HG03108 (cell line): ENCODE measurements around the gene SLC50A1.
"Not testable (repeated sequence)": the region's sequence is repeated elsewhere in the genome, so short reads cannot be mapped to it uniquely, and the experiment has no call there.

ENCODE experiments used
- ATAC-seq: cut with Tn5 transposase; IDR thresholded peaks from one replicate; pipeline ENCODE4 v1.9.1; 2021; ENCODE audit warnings: moderate library complexity; ENCODE audit not compliant: unreplicated experiment

The SLC50A1 gene

GRCh38 chr1:155134322-155134721, 1.3 kb upstream of the SLC50A1 start:
- no peak for ATAC-seq

DNA sequence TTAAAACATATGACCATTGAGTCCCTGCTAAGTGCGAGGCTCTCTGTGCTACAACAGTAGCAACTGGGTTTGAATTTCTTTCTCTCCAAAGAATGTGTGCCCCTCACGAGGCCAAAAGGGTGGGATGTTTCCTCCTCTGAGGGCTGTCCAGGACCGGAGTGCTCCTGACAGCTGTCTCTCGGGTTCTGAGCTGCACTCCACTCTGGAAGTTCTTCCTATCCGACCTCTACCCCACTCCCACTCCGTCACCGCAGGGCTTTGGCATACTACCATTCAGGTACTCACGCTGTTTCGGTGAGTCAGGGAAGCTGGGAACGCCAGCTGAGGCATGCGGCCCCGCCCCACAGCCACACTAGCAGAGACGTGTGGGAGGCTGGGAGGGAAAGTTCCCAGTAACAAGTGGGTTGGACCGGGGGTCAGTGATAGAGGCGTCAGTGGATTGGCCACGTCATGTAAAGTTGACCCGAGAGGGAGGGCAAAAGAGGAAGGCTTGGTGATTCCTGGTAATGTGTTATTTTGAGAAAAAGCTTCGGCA, 705 bp upstream of the SLC50A1 start:
- no peak for ATAC-seq

GRCh38 chr1:155136748-155137147, 1.1 kb downstream of the SLC50A1 start:
- ATAC-seq: no peak

- no peak for ATAC-seq
Measured at GRCh38 chr1:155137154-155137949, 1.7 kb downstream of the SLC50A1 start.

DNA sequence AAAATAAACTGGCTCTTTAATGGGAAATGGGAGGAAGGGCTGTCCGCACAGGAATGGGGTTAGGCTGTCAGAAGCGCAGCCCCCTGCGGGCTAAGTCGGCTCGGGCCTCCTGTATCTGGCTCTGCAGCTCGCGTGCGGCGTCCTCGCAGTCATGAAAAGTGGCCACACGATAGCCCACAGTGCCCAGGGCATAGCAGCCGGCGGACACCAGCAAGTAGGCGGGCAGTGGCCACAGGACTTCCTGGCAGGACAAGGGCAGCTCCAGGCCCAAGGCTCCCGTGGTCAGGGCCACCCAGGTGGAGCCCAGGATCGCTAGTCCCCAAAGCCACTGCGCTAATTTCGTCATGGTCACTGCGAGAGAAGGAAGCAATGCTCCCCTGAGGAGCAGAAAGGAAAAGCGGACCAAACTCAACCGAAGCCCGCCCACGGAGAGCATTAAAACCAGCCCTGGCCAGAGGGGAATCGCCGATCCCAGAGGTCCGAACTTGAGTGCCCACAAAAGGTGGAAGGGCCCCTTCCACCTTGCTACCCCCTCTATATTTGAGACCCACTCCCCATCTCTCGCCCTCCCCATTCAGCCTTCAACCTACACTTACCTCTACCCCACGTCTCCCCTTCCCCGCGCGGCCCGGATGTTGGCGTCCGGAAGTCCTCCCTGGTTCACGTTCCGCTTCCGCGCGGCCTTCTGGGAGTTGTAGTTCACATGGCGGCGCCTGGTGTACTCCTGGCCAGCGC, 4.4 kb downstream of the SLC50A1 start, which contains the start of gene DPM3:
Gene DPM3, minus strand, starts transcription at position 637 of the 735 bp plus-strand sequence. Its CDS starts 291 bp downstream, at position 346.
- peak; percentile 57 for ATAC-seq

DNA sequence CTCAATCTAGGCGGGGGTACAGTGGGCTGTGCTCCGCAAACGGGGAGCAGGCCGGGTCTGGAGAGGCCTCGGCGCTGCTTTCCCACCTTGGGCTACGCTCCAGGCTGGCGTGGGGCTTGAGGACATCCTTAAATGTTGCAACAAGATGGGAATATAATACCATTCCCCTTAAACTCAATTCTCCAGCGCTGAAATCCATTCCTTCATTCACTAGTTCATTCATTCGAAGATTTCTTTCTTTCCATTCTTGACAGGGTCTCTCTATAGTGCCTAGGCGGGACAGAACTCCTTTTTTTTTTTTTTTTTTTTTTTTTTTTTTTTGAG, 4.9 kb downstream of the SLC50A1 start:
- ATAC-seq: no peak

GRCh38 chr1:155141749-155142148, 6.1 kb downstream of the SLC50A1 start:
- no peak for ATAC-seq

DNA sequence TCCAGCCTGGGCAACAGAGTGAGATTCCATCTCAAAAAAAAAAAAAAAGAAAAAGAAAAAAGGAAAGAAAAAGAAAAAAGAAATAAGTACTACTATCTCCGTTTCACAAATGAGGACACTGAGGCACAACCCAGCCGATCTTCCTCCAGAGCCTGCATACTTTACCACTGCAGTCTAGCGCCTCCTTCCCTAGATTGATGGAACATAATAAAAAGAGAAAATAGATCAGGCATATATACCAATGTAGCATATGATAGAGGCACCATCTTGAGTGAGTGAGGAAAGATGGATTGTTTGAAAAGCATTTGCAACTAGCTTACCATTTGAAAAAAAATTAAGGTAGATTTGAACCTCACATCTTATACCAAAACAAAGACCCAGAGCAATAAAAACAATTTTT, 9.8 kb downstream of the SLC50A1 start:
- no peak for ATAC-seq

DNA sequence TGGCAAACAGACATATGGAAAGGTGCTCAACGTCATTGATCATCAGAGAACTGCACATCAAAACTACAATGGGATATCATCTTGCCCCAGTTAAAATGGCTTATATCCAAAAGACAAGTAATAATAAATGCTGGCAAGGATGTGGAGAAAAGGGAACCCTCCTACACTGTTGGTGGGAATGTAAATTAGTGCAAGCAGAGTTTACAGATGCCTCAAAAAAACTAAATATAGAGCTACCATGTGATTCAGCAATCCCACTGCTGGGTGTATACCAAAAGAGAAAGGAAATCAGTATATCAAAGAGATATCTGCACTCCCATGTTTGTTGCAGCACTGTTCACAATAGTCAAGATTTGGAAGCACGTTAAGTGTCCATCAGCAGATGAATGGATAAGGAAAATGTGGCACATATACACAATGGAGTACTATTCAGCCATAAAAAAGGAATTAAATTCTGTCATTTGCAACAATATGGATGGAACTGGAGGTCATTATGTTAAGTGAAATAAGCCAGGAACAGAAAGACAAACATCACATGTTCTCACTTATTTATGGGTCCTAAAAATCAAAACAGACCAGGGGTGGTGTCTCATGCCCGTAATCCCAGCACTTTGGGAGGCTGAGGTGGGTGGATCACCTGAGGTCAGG, 20.5 kb downstream of the SLC50A1 start:
- not testable (repeated sequence) for ATAC-seq

DNA sequence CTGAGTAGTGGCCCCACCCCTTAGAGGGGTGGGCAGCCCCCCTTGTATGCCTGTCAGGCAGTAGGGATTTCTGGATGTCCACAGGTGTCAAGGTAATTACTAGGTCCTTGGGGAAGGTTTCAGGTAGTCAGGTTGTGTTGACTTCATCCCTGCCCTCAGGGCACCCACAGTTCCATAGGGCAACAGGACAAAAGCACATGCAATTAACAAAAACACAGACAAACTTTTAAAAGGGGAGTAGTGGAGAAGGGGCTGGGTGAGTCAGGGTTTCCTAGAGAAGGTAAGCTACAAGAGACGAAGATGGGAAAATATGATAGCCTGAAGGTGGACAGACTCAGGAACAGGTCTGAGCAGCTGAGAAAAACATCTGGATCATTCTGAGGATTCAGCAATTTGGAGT, 23.3 kb downstream of the SLC50A1 start:
- no peak for ATAC-seq

GRCh38 chr1:155160128-155160527, 24.5 kb downstream of the SLC50A1 start:
- ATAC-seq: no peak

- ATAC-seq: not testable (repeated sequence)
Measured at GRCh38 chr1:155162631-155163030, 27.0 kb downstream of the SLC50A1 start.

- not testable (repeated sequence) for ATAC-seq
Measured at GRCh38 chr1:155163785-155164184, 28.1 kb downstream of the SLC50A1 start.

- not testable (repeated sequence) for ATAC-seq
Measured at GRCh38 chr1:155164625-155165024, 29.0 kb downstream of the SLC50A1 start.

DNA sequence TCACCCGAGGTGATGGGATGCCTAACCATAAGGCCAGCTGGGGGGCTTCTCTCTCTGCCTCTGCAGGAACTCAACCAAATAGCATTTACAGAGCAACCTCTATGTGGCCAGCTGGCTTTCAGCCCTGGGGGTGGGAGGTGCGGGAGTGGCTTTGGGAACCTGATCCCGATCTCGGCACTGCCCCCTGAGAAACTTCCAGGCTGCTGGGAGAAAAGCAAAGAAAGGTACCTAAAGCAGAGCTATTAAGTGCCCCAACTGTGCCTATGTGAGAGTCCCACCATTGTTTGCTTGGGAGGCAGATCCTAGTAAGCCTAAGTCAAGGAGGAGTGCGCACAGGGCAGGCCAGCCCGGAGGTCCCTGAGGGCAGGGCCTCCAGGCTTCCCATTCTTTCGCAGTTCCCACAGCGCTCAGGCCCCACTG, 30.4 kb downstream of the SLC50A1 start:
- ATAC-seq: no peak

DNA sequence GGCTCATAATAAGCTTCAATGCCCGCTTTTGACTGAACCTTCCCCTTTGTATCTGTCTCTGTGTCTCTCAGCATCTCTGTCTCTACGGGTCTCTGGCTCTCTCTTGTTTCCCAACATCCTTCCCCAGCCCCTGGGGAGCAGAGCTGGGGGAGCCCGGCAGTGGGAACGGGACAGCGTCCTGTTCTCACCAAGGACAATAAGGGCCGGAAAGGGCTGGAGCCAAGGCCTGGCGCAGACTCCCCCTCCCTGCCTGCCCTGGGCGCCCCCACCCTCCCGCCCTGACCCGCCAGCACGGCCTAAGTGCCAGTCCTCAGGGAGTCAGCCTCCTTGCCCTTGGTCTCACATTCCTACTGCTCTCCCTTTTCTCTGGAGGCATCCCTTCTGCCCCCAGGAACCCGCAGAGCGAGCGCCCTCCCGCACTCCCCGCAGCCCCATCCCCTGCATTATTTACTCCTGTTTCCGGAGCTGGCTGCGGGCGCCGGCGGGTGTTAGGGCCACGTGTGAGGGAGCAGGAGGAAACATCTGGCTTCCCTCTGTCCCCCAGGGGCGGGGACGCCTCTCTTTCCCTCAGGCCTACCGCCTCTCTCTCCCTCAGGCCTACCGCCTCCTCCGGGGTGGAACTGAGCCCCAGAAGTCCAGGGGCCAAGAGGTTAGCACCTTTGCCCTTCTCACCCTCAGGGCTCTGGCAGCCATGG, 31.0 kb downstream of the SLC50A1 start:
- ATAC-seq: no peak

- no peak for ATAC-seq
Measured at GRCh38 chr1:155167166-155168104, 31.8 kb downstream of the SLC50A1 start.

GRCh38 chr1:155168105-155168445, 32.4 kb downstream of the SLC50A1 start:
- ATAC-seq: not testable (repeated sequence)

DNA sequence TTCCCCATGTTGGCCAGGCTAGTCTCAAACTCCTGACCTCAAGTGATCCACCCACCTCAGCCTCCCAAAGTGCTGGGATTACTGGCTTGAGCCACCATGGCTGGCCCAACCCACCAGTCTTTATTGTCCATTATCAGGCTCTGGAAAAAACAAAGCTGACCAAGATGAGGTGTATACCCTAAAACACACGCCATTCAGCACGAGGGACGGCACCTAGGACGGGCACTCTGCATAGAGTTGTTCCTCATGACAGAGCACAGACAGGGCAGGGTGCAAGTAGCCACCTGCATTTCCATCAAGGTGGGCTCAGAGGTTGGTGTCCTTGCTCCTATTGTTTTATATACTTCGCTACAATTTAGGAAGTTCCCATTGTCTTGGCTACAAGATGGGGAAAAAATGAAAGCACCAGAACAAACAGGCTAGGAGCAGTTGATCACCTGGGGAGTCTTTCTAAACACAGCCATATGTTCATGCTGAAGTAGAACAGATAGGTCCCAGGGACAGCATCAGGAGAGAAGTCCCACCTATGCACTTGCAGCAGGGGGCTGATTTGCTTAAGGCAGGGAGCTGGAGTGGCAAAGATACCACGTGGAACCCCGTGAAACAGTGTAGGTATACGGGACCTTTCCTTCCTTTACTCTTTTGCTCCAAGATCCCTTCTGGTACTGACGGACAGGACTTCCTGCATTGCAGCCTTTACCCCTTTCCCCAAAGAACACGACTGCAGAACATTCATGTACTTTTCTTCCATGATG, 33.0 kb downstream of the SLC50A1 start:
- no peak for ATAC-seq
